Mesothelial cell of epicardium (in vitro differentiated cells): Measurements from ENCODE around the gene CSNK2A1. TPM values are rescaled to one million over a fixed set of nuclear protein-coding genes. Genes with fewer than 3 reads are reported as not detected.
"Not testable (repeated sequence)": the region's sequence is repeated elsewhere in the genome, so short reads cannot be mapped to it uniquely, and the experiment has no call there.

Source experiments
- DNase-seq, 2 experiments: peaks; one replicate each; pipeline ENCODE4 v3.0.0; 2021; ENCODE audit warnings: low spot score in 2 of 2; ENCODE audit not compliant: unreplicated experiment in 2 of 2
- H3K27ac Mint-ChIP-seq: 2 replicates; pipeline ENCODE4 v1.8.0; 2021; ENCODE audit warnings: mixed read lengths
- H3K27me3 Mint-ChIP-seq: 2 replicates; pipeline ENCODE4 v1.8.0; 2021; ENCODE audit warnings: low read depth, mixed read lengths
- H3K36me3 Mint-ChIP-seq: 2 replicates; pipeline ENCODE4 v1.8.0; 2021; ENCODE audit warnings: mixed read lengths
- H3K4me1 Mint-ChIP-seq: 2 replicates; pipeline ENCODE4 v1.8.0; 2021; ENCODE audit warnings: mixed read lengths
- H3K4me3 Mint-ChIP-seq: 2 replicates; pipeline ENCODE4 v1.8.0; 2021; ENCODE audit warnings: mild to moderate bottlenecking, moderate library complexity, mixed read lengths
- H3K9me3 Mint-ChIP-seq: 2 replicates; pipeline ENCODE4 v1.8.0; 2021; ENCODE audit warnings: mixed read lengths
- total RNA-seq: library from RNA; stranded (reverse); gene quantifications from 3 replicates; pipeline ENCODE4 v1.2.1, GENCODE V29; 2021
- TF ChIP-seq, protein P1 (sequence below): fragments of 200-600 bp; sonication (generic); IDR thresholded peaks from one replicate; pipeline ENCODE4 v1.5.0; 2021; ENCODE audit warnings: antibody characterized with exemption; ENCODE audit not compliant: unreplicated experiment

CSNK2A1 gene
- total RNA-seq, 1 donor from 2014 or later, result 164 TPM

DNA sequence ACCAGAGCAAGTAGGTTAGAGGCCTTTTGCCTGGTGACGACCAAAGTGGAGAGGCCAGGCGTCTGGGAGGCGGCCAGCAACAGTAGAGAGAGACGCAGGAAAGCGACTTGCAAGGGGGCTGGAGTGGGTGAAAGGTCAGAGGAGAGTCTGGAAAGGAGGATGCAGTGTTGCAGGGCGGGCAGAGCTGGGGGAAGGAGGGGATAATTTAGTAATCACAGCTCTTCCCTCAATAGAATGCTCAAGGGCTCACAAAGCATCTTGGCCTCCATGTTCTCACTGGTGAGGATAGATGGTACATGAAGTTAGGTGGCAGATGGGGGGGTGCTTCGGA, 41.3 kb upstream of the CSNK2A1 start:
- no peaks in the 10 kb centered on the region for H3K36me3 Mint-ChIP-seq
- H3K4me1 Mint-ChIP-seq, result no peaks in the 10 kb centered on the region
- no peak for DNase-seq
- H3K4me3 Mint-ChIP-seq, result no peak overlapping the region
- H3K27me3 Mint-ChIP-seq, result peaks cover 6% of the 10 kb centered on the region
- TF ChIP-seq, protein P1, sequence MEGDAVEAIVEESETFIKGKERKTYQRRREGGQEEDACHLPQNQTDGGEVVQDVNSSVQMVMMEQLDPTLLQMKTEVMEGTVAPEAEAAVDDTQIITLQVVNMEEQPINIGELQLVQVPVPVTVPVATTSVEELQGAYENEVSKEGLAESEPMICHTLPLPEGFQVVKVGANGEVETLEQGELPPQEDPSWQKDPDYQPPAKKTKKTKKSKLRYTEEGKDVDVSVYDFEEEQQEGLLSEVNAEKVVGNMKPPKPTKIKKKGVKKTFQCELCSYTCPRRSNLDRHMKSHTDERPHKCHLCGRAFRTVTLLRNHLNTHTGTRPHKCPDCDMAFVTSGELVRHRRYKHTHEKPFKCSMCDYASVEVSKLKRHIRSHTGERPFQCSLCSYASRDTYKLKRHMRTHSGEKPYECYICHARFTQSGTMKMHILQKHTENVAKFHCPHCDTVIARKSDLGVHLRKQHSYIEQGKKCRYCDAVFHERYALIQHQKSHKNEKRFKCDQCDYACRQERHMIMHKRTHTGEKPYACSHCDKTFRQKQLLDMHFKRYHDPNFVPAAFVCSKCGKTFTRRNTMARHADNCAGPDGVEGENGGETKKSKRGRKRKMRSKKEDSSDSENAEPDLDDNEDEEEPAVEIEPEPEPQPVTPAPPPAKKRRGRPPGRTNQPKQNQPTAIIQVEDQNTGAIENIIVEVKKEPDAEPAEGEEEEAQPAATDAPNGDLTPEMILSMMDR, result no peak
- H3K27ac Mint-ChIP-seq, result no peak overlapping the region
- no peaks in the 10 kb centered on the region for H3K9me3 Mint-ChIP-seq

DNA sequence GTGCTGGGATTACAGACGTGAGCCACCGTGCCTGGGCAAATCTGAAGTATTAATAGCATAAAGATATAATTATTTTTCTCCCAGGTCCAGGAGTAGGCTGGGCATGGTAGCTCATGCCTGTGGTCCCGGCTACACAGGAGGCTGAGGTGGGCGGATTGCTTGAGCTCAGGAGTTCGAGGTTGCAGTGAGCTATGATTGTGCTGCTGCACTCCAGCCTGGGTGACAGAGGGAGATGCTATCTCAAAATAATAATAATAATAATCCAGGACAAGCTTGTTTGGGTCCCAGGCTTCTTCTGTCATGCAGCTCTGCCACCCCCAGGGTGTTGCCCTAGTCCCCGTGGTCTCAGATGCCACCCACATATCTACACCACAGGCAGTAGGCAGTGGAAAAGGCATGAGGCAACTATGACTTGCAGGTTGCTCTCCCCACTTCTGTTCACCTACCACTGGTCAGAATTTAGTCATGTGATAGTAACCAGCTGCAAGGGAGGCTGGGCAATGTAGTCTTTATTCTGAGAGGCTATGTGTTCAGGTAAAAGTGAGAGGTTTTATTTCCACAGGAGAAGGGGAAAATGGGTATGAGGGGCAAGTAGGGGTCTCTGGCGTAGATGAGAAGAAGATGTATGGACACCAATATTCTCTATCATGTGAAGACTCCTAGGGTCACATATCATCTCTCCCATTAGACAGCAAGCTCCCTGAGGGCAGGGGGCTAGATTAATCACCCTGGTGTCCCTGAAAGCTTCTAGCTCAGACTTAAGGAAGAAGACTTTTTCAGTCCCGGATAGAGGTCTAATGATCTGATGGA, 40.8 kb upstream of the CSNK2A1 start:
- no peak overlapping the region for H3K4me3 Mint-ChIP-seq
- no peak overlapping the region for H3K27ac Mint-ChIP-seq
- no peaks in the 10 kb centered on the region for H3K36me3 Mint-ChIP-seq
- no peaks in the 10 kb centered on the region for H3K9me3 Mint-ChIP-seq
- TF ChIP-seq, protein P1, result no peak
- H3K27me3 Mint-ChIP-seq, result peaks cover 6% of the 10 kb centered on the region
- H3K4me1 Mint-ChIP-seq, result no peaks in the 10 kb centered on the region
- DNase-seq, result no peak

- Mint-ChIP-seq H3K27ac (no peak overlapping the region), H3K9me3 (no peaks in the 10 kb centered on the region)
These were observed 38.6 kb upstream of the CSNK2A1 start for GRCh38 chr20:582204-582603.

GRCh38 chr20:578940-579690, 35.5 kb upstream of the CSNK2A1 start:
- H3K9me3 Mint-ChIP-seq, H3K27me3 Mint-ChIP-seq, H3K4me3 Mint-ChIP-seq: not testable (repeated sequence)

More at GRCh38 chr20:582204-582603, 38.6 kb upstream of the CSNK2A1 start:
- DNase-seq, result no peak
- TF ChIP-seq, protein P1, result no peak
- no peaks in the 10 kb centered on the region for H3K4me1 Mint-ChIP-seq
- peaks cover 6% of the 10 kb centered on the region for H3K27me3 Mint-ChIP-seq
- no peaks in the 10 kb centered on the region for H3K36me3 Mint-ChIP-seq
- H3K4me3 Mint-ChIP-seq, result no peak overlapping the region

GRCh38 chr20:577167-577791, 33.7 kb upstream of the CSNK2A1 start:
- Mint-ChIP-seq H3K27me3 (peaks cover 2% of the 10 kb centered on the region), H3K4me1 (peaks cover 9% of the 10 kb centered on the region), H3K36me3 (no peaks in the 10 kb centered on the region), H3K27ac (no peak overlapping the region), H3K4me3 (no peak overlapping the region), H3K9me3 (no peaks in the 10 kb centered on the region)
- TF ChIP-seq, protein P1, result peak; percentile 18
- no peak for DNase-seq

More at GRCh38 chr20:578940-579690, 35.5 kb upstream of the CSNK2A1 start:
- H3K4me1 Mint-ChIP-seq, DNase-seq, H3K36me3 Mint-ChIP-seq, H3K27ac Mint-ChIP-seq: not testable (repeated sequence)

DNA sequence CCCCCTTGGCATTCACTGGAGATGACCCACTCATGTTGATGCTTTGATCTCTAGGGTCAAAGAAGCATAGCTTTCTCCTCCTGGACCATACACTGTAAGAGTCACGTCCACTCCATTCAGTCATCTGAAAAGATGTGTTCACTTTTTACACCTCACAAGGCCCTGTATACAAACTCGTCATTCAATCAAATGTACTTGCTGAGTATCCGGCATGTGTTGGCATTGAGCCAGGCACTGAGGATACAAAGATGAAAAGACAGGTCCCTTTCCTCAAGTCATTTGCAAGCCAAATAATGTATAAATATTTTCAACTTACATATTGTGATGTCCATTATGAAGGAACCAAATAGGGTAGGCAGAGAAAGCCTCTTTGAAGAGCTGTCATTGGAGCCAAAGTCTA, 32.6 kb upstream of the CSNK2A1 start:
- Mint-ChIP-seq H3K4me1 (peaks cover 19% of the 10 kb centered on the region), H3K4me3 (no peak overlapping the region), H3K36me3 (no peaks in the 10 kb centered on the region), H3K27ac (no peak overlapping the region), H3K27me3 (no peaks in the 10 kb centered on the region), H3K9me3 (no peaks in the 10 kb centered on the region)
- TF ChIP-seq, protein P1, result no peak
- DNase-seq, result no peak
